Liver (tissue), 9 donors: ENCODE measurements around the gene SDK2. TPM values are rescaled to one million over a fixed set of nuclear protein-coding genes. Genes with fewer than 3 reads are reported as not detected.

Source experiments
- DNase-seq: peaks from one replicate; pipeline ENCODE4 v3.0.0-alpha.2; 2017; ENCODE audit warnings: low spot score
- H3K27ac ChIP-seq, 2 donors: one replicate each; pipeline ENCODE4 v1.7.0; 2013; ENCODE audit warnings: inconsistent platforms in 2 of 2, low read length in 2 of 2, control low read depth in 1 of 2, low read depth in 1 of 2, mild to moderate bottlenecking in 1 of 2
- H3K27me3 ChIP-seq, 4 donors: one replicate each; pipeline versions ENCODE4 v1.6.1 to v1.7.0; 2013; ENCODE audit warnings: low read length in 3 of 4, inconsistent platforms in 1 of 4, mild to moderate bottlenecking in 1 of 4, moderate library complexity in 1 of 4; ENCODE audit not compliant: control insufficient read depth in 4 of 4, insufficient read depth in 4 of 4
- H3K36me3 ChIP-seq, 4 donors: one replicate each; pipeline versions ENCODE4 v1.6.1 to v1.7.0; 2013; ENCODE audit warnings: low read length in 3 of 4, mild to moderate bottlenecking in 3 of 4, low read depth in 1 of 4, moderate library complexity in 1 of 4; ENCODE audit not compliant: control insufficient read depth in 4 of 4, insufficient read depth in 3 of 4
- H3K4me1 ChIP-seq, 4 donors: one replicate each; pipeline versions ENCODE4 v1.6.1 to v1.7.0; 2013; ENCODE audit warnings: low read length in 3 of 4, mild to moderate bottlenecking in 3 of 4, moderate library complexity in 1 of 4; ENCODE audit not compliant: control insufficient read depth in 4 of 4, insufficient read depth in 4 of 4
- H3K4me3 ChIP-seq, 3 donors: one replicate each; pipeline versions ENCODE4 v1.6.1 to v1.7.0; 2013; ENCODE audit warnings: low read length in 3 of 3, control low read depth in 1 of 3, low read depth in 1 of 3, mild to moderate bottlenecking in 1 of 3
- H3K9ac ChIP-seq, 2 donors: one replicate each; pipeline ENCODE4 v1.7.0; 2013; ENCODE audit warnings: low read length in 2 of 2, mild to moderate bottlenecking in 2 of 2, moderate library complexity in 2 of 2, control low read depth in 1 of 2, low read depth in 1 of 2
- H3K9me3 ChIP-seq, 4 donors: one replicate each; pipeline versions ENCODE4 v1.6.1 to v1.7.0; 2013; ENCODE audit warnings: low read length in 3 of 4; ENCODE audit not compliant: control insufficient read depth in 4 of 4
- ATF3 ChIP-seq: IDR thresholded peaks from 2 replicates; pipeline ENCODE4 v1.6.1; 2016; ENCODE audit warnings: antibody characterized with exemption
- CTCF ChIP-seq: fragments of 150-350 bp; IDR thresholded peaks from 2 replicates; pipeline ENCODE4 v1.5.1; 2017; ENCODE audit warnings: improper control_type of control experiment, low read depth, low read length; ENCODE audit not compliant: missing input control
- FOXA1 ChIP-seq: IDR thresholded peaks from 2 replicates; pipeline ENCODE4 v1.6.1; 2016; ENCODE audit warnings: antibody characterized with exemption
- HNF4A ChIP-seq, 2 donors: conservative IDR thresholded peaks; 2 replicates each; pipeline ENCODE4 v1.6.1; 2016; ENCODE audit warnings: antibody characterized with exemption in 2 of 2, mild to moderate bottlenecking in 2 of 2
- HNF4G ChIP-seq: IDR thresholded peaks from 2 replicates; pipeline ENCODE4 v1.6.1; 2016; ENCODE audit warnings: antibody characterized with exemption
- JUND ChIP-seq, 2 donors: IDR thresholded peaks; 2 replicates each; pipeline ENCODE4 v1.6.1; 2016; ENCODE audit warnings: antibody characterized with exemption in 2 of 2
- MAX ChIP-seq: IDR thresholded peaks from 2 replicates; pipeline ENCODE4 v1.6.1; 2016; ENCODE audit warnings: antibody characterized with exemption
- NR2F2 ChIP-seq: IDR thresholded peaks from 2 replicates; pipeline ENCODE4 v1.6.1; 2016; ENCODE audit warnings: antibody characterized with exemption
- RAD21 ChIP-seq, 2 donors: IDR thresholded peaks; 2 replicates each; pipeline ENCODE4 v1.6.1; 2016; ENCODE audit warnings: antibody characterized with exemption in 2 of 2, mild to moderate bottlenecking in 2 of 2
- REST ChIP-seq: IDR thresholded peaks from 2 replicates; pipeline ENCODE4 v1.6.1; 2016; ENCODE audit warnings: antibody characterized with exemption, mild to moderate bottlenecking
- RXRA ChIP-seq, 2 donors: IDR thresholded peaks; 2 replicates each; pipeline ENCODE4 v1.6.1; 2017 to 2018; ENCODE audit warnings: antibody characterized with exemption in 2 of 2, mild to moderate bottlenecking in 1 of 2
- SP1 ChIP-seq: IDR thresholded peaks from 2 replicates; pipeline ENCODE4 v1.6.1; 2018; ENCODE audit warnings: antibody characterized with exemption, mild to moderate bottlenecking
- TAF1 ChIP-seq: conservative IDR thresholded peaks from 2 replicates; pipeline ENCODE4 v1.6.1; 2016; ENCODE audit warnings: antibody characterized with exemption, mild to moderate bottlenecking
- YY1 ChIP-seq: IDR thresholded peaks from 2 replicates; pipeline ENCODE4 v1.6.1; 2016; ENCODE audit warnings: antibody characterized with exemption, mild to moderate bottlenecking
- ZBTB33 ChIP-seq: IDR thresholded peaks from 2 replicates; pipeline ENCODE4 v1.6.1; 2016; ENCODE audit warnings: antibody characterized with exemption
- WGBS: extraction: QIAGEN DNeasy Blood & Tissue Kit; methylation state at CpG from one replicate; pipeline ENCODE4 v1.1.7; 2013; 5-methylcytosine and 5-hydroxymethylcytosine counted together
- polyA plus RNA-seq, 2 donors: library from polyadenylated mRNA; stranded (reverse) in 1 of 2; unstranded in 1 of 2; fragments of 200-250 nt in 1 of 2; fragments of >200 nt in 1 of 2; fragmentation: Nextera tagmentation in 1 of 2; extraction: Ambion mirVana in 1 of 2; gene quantifications; one replicate each; pipeline versions ENCODE4 v1.2.1 to v1.2.3, GENCODE V29; 2013 to 2015
- total RNA-seq, 2 donors: library from RNA; depleted of rRNA; stranded (reverse); fragments of >200 nt; gene quantifications; one replicate each; pipeline ENCODE4 v1.2.3, GENCODE V29; 2014
- donor health status: healthy.
- donor health status: healthy.
- donor health status: healthy.
- donor health status: healthy.
- donor health status: healthy.

SDK2 gene
- total and polyA plus RNA-seq, 4 donors, result 0.05 to 0.42 (median 0.10) TPM

GRCh38 chr17:73424571-73424970, 219.7 kb downstream of the SDK2 start:
- H3K4me1 ChIP-seq, result peaks cover 0 to 2% (median 0%) of the 10 kb centered on the region in 4 donors
- no peak overlapping the region for H3K27ac ChIP-seq
- H3K27me3 ChIP-seq, result no peaks in the 10 kb centered on the region
- no peak overlapping the region for H3K4me3 ChIP-seq
- TF ChIP-seq RAD21 (IDR thresholded peaks at IDR 0.05), result no peak
- no peak for TF ChIP-seq TAF1
- TF ChIP-seq HNF4G, result no peak
- TF ChIP-seq ZBTB33, result no peak
- TF ChIP-seq JUND (IDR thresholded peaks at IDR 0.05), result no peak
- TF ChIP-seq ATF3, result no peak
- TF ChIP-seq RXRA (IDR thresholded peaks at IDR 0.05), result no peak
- TF ChIP-seq REST, result no peak
- no peak for TF ChIP-seq MAX
- no peak for TF ChIP-seq YY1
- TF ChIP-seq NR2F2, result no peak
- no peak for TF ChIP-seq FOXA1
- no peak for TF ChIP-seq SP1
- TF ChIP-seq CTCF, result no peak
- no peak for TF ChIP-seq HNF4A (conservative IDR thresholded peaks at IDR 0.05)
- WGBS, result 85% methylated on average over 6 of the region's 6 CpGs
- no peaks in the 10 kb centered on the region for H3K9me3 ChIP-seq
- no peak overlapping the region for H3K9ac ChIP-seq
- no peak for DNase-seq
- H3K36me3 ChIP-seq, result no peaks in the 10 kb centered on the region

GRCh38 chr17:73423806-73424205, 220.4 kb downstream of the SDK2 start:
- Histone ChIP-seq H3K4me1 (no peaks in the 10 kb centered on the region), H3K27ac (no peak overlapping the region), H3K9ac (no peak overlapping the region), H3K27me3 (no peaks in the 10 kb centered on the region), H3K4me3 (no peak overlapping the region), H3K36me3 (no peaks in the 10 kb centered on the region), H3K9me3 (no peaks in the 10 kb centered on the region)
- WGBS, result 90% methylated on average over 19 of the region's 19 CpGs
- DNase-seq, result no peak
- TF ChIP-seq HNF4G (no peak), NR2F2 (no peak), CTCF (no peak), MAX (no peak), JUND (IDR thresholded peaks at IDR 0.05) (no peak), ZBTB33 (no peak), ATF3 (no peak), HNF4A (conservative IDR thresholded peaks at IDR 0.05) (no peak)
